ENCODE results near the gene NELL1.

The NELL1 gene

GRCh38 chr11:21464601-21465193 lies 795.3 kb downstream of the NELL1 start:
- FAIRE-seq = no peak

GRCh38 chr11:21465203-21465602 lies 795.8 kb downstream of the NELL1 start:
- FAIRE-seq (no peak), DNase-seq (ENCODE audit: insufficient read length, low spot score) (no peak)

More at GRCh38 chr11:21464601-21465193, 795.3 kb downstream of the NELL1 start:
- DNase-seq (ENCODE audit: insufficient read length, low spot score) = no peak

GRCh38 chr11:21465920-21466319 lies 796.5 kb downstream of the NELL1 start:
- FAIRE-seq (no peak), DNase-seq (ENCODE audit: insufficient read length, low spot score) (no peak)

GRCh38 chr11:21470521-21470920 lies 801.1 kb downstream of the NELL1 start:
- DNase-seq (ENCODE audit: insufficient read length, low spot score) (no peak), FAIRE-seq (no peak)

- no peak for FAIRE-seq
- no peak for DNase-seq (ENCODE audit: insufficient read length, low spot score)
Measured at GRCh38 chr11:21472261-21472660, 802.9 kb downstream of the NELL1 start.

GRCh38 chr11:21474529-21474928 lies 805.1 kb downstream of the NELL1 start:
- no peak for FAIRE-seq

GRCh38 chr11:21475276-21475675 lies 805.9 kb downstream of the NELL1 start:
- FAIRE-seq (no peak), DNase-seq (ENCODE audit: insufficient read length, low spot score) (no peak)

More at GRCh38 chr11:21474529-21474928, 805.1 kb downstream of the NELL1 start:
- no peak for DNase-seq (ENCODE audit: insufficient read length, low spot score)

GRCh38 chr11:21476588-21476987 lies 807.2 kb downstream of the NELL1 start:
- DNase-seq (ENCODE audit: insufficient read length, low spot score) (no peak), FAIRE-seq (no peak)

GRCh38 chr11:21480240-21480639 lies 810.9 kb downstream of the NELL1 start:
- no peak for DNase-seq (ENCODE audit: insufficient read length, low spot score)
- FAIRE-seq = no peak

GRCh38 chr11:21481255-21481654 lies 811.9 kb downstream of the NELL1 start:
- DNase-seq (ENCODE audit: insufficient read length, low spot score) (no peak), FAIRE-seq (no peak)

GRCh38 chr11:21484039-21484438 lies 814.7 kb downstream of the NELL1 start:
- FAIRE-seq = no peak
- DNase-seq (ENCODE audit: insufficient read length, low spot score) = no peak

GRCh38 chr11:21485006-21485405 lies 815.6 kb downstream of the NELL1 start:
- FAIRE-seq (no peak), DNase-seq (ENCODE audit: insufficient read length, low spot score) (no peak)

- DNase-seq (ENCODE audit: insufficient read length, low spot score) (no peak), FAIRE-seq (no peak)
Measured at GRCh38 chr11:21485426-21485825, 816.0 kb downstream of the NELL1 start.

GRCh38 chr11:21489416-21490115 lies 820.2 kb downstream of the NELL1 start:
- DNase-seq (ENCODE audit: insufficient read length, low spot score) (no peak), FAIRE-seq (no peak)

- DNase-seq (ENCODE audit: insufficient read length, low spot score) (no peak), FAIRE-seq (no peak)
Measured at GRCh38 chr11:21492931-21493330, 823.5 kb downstream of the NELL1 start.

- FAIRE-seq (no peak), DNase-seq (ENCODE audit: insufficient read length, low spot score) (no peak)
Measured at GRCh38 chr11:21494946-21495345, 825.6 kb downstream of the NELL1 start.

- FAIRE-seq (no peak), DNase-seq (ENCODE audit: insufficient read length, low spot score) (no peak)
Measured at GRCh38 chr11:21495879-21496278, 826.5 kb downstream of the NELL1 start.

GRCh38 chr11:21501245-21501644 lies 831.9 kb downstream of the NELL1 start:
- FAIRE-seq (no peak), DNase-seq (ENCODE audit: insufficient read length, low spot score) (no peak)

GRCh38 chr11:21505070-21505469 lies 835.7 kb downstream of the NELL1 start:
- no peak for DNase-seq (ENCODE audit: insufficient read length, low spot score)
- no peak for FAIRE-seq

GRCh38 chr11:21511835-21512440 lies 842.6 kb downstream of the NELL1 start:
- peak; percentile 2 for DNase-seq (ENCODE audit: insufficient read length, low spot score)

GRCh38 chr11:21514316-21514715 lies 844.9 kb downstream of the NELL1 start:
- no peak for DNase-seq (ENCODE audit: insufficient read length, low spot score)

More at GRCh38 chr11:21511835-21512440, 842.6 kb downstream of the NELL1 start:
- FAIRE-seq = no peak

GRCh38 chr11:21520244-21520643 lies 850.9 kb downstream of the NELL1 start:
- FAIRE-seq (no peak), DNase-seq (ENCODE audit: insufficient read length, low spot score) (no peak)

More at GRCh38 chr11:21514316-21514715, 844.9 kb downstream of the NELL1 start:
- no peak for FAIRE-seq

All from HTR-8/SVneo (cell line).